IMR-90 (cell line): Measurements from ENCODE around the gene BMPER. TPM values are rescaled to one million over a fixed set of nuclear protein-coding genes. Genes with fewer than 3 reads are reported as not detected.

Experiments used
- ATAC-seq: fragments of 200-7000 bp; cut with Tn5 transposase; 2 replicates; pipeline ENCODE4 v1.9.1; 2020; ENCODE audit warnings: low read depth, mild to moderate bottlenecking, moderate library complexity
- BruUV-seq: library from RNA; stranded (reverse); fragments of 400-500 nt; replicated peaks from 2 replicates; lab custom pipeline; 2021; lab: Mats Ljungman, UMichigan
- CTCF ChIA-PET: fragments of 300-600 bp; formaldehyde crosslinking; extraction: SDS; loops from one replicate; lab custom pipeline; 2021; ENCODE audit warnings: antibody characterized with exemption; lab: Yijun Ruan, JAX
- POLR2A ChIA-PET: fragments of 300-600 bp; sonication (Branson Sonifier 250); formaldehyde crosslinking; loops from one replicate; lab custom pipeline; 2022; ENCODE audit warnings: antibody characterized with exemption; ENCODE audit not compliant: unreplicated experiment; lab: Charles Lee
- DNase-seq: peaks from one replicate; pipeline ENCODE4 v3.0.0; 2013
- H2AFZ ChIP-seq: replicated peaks from 2 replicates; pipeline ENCODE3; 2013; ENCODE audit warnings: low read length, mild to moderate bottlenecking; ENCODE audit not compliant: poor library complexity
- H2AK5ac ChIP-seq: 2 replicates; pipeline ENCODE4 v1.6.1; 2013; ENCODE audit warnings: low read depth, low read length, inconsistent platforms
- H2AK9ac ChIP-seq: replicated peaks from 2 replicates; pipeline ENCODE3; 2013; ENCODE audit warnings: mild to moderate bottlenecking, low read depth, low read length, moderate library complexity; ENCODE audit not compliant: poor library complexity
- H2BK120ac ChIP-seq: 2 replicates; pipeline ENCODE4 v1.6.1; 2013; ENCODE audit warnings: low read depth, low read length, inconsistent platforms
- H2BK15ac ChIP-seq: 3 replicates; pipeline ENCODE4 v1.6.1; 2013; ENCODE audit warnings: low read depth, low read length, inconsistent platforms
- H2BK20ac ChIP-seq: 2 replicates; pipeline ENCODE4 v1.6.1; 2013; ENCODE audit warnings: low read depth, mild to moderate bottlenecking, inconsistent platforms, low read length, moderate library complexity
- H2BK5ac ChIP-seq: 2 replicates; pipeline ENCODE4 v1.6.1; 2013; ENCODE audit warnings: mild to moderate bottlenecking, low read depth, low read length, inconsistent platforms; ENCODE audit not compliant: poor library complexity, severe bottlenecking
- H3K14ac ChIP-seq: replicated peaks from 2 replicates; pipeline ENCODE4 v1.6.1; 2013; ENCODE audit warnings: low read depth, low read length, inconsistent platforms
- H3K18ac ChIP-seq: 2 replicates; pipeline ENCODE4 v1.6.1; 2013; ENCODE audit warnings: low read depth, low read length, control low read depth
- H3K23ac ChIP-seq: 2 replicates; pipeline ENCODE4 v1.6.1; 2013; ENCODE audit warnings: low read depth, low read length, inconsistent platforms
- H3K27ac ChIP-seq: 2 replicates; pipeline ENCODE4 v1.5.1; 2013; ENCODE audit warnings: mild to moderate bottlenecking, control low read depth, low read length; ENCODE audit not compliant: insufficient read depth
- H3K27me3 ChIP-seq: 2 replicates; pipeline ENCODE4 v1.6.1; 2013; ENCODE audit warnings: low read length; ENCODE audit not compliant: control insufficient read depth, insufficient read depth
- H3K36me3 ChIP-seq: 2 replicates; pipeline ENCODE4 v1.6.1; 2013; ENCODE audit warnings: low read length, mixed read lengths; ENCODE audit not compliant: control insufficient read depth, insufficient read depth
- H3K4ac ChIP-seq: 2 replicates; pipeline ENCODE4 v1.6.1; 2013; ENCODE audit warnings: low read depth, low read length, inconsistent platforms
- H3K4me1 ChIP-seq: 2 replicates; pipeline ENCODE4 v1.6.1; 2013; ENCODE audit warnings: low read length, mixed read lengths; ENCODE audit not compliant: control insufficient read depth, insufficient read depth
- H3K4me2 ChIP-seq: 2 replicates; pipeline ENCODE4 v1.6.1; 2013; ENCODE audit warnings: low read depth, mild to moderate bottlenecking, control low read depth, low read length, moderate library complexity
- H3K4me3 ChIP-seq: 2 replicates; pipeline ENCODE4 v1.5.1; 2013; ENCODE audit warnings: low read depth, mild to moderate bottlenecking, control low read depth, low read length, moderate library complexity; ENCODE audit not compliant: insufficient read depth
- H3K56ac ChIP-seq: 2 replicates; pipeline ENCODE4 v1.6.1; 2013; ENCODE audit warnings: low read length, inconsistent platforms; ENCODE audit not compliant: insufficient read depth; ENCODE audit errors: extremely low read depth
- H3K79me1 ChIP-seq, 2 experiments: 2 replicates each; pipeline ENCODE4 v1.6.1; 2013; ENCODE audit warnings: low read length in 2 of 2, inconsistent platforms in 1 of 2, low read depth in 1 of 2
- H3K9ac ChIP-seq: 2 replicates; pipeline ENCODE4 v1.6.1; 2013; ENCODE audit warnings: low read depth, low read length, control low read depth
- H3K9me1 ChIP-seq: 2 replicates; pipeline ENCODE4 v1.6.1; 2013; ENCODE audit warnings: low read length, inconsistent platforms; ENCODE audit not compliant: insufficient read depth
- H3K9me3 ChIP-seq: 2 replicates; pipeline ENCODE4 v1.6.1; 2013; ENCODE audit warnings: low read length; ENCODE audit not compliant: control insufficient read depth, insufficient read depth
- H4K20me1 ChIP-seq: 2 replicates; pipeline ENCODE4 v1.6.1; 2013; ENCODE audit warnings: low read length, inconsistent platforms; ENCODE audit not compliant: insufficient read depth
- H4K5ac ChIP-seq: 2 replicates; pipeline ENCODE4 v1.6.1; 2013; ENCODE audit warnings: mild to moderate bottlenecking, low read depth, low read length, control low read depth
- H4K8ac ChIP-seq, 2 experiments: 2 replicates each; pipeline ENCODE4 v1.6.1; 2013; ENCODE audit warnings: low read depth in 2 of 2, low read length in 2 of 2, control low read depth in 1 of 2, inconsistent platforms in 1 of 2
- H4K91ac ChIP-seq: 2 replicates; pipeline ENCODE4 v1.6.1; 2013; ENCODE audit warnings: low read depth, low read length, inconsistent platforms; ENCODE audit not compliant: insufficient read depth
- BHLHE40 ChIP-seq: fragments of 150-350 bp; IDR thresholded peaks from 2 replicates; pipeline ENCODE4 v1.6.1; 2016; ENCODE audit warnings: mild to moderate bottlenecking, low read depth, low read length
- FOS ChIP-seq: fragments of 150-350 bp; IDR thresholded peaks from 2 replicates; pipeline ENCODE4 v1.6.1; 2016; ENCODE audit warnings: low read depth, low read length
- MAZ ChIP-seq: IDR thresholded peaks from 2 replicates; pipeline ENCODE4 v1.6.1; 2012; ENCODE audit warnings: low read depth, mild to moderate bottlenecking, low read length, improper control_type of control experiment, moderate library complexity, borderline replicate concordance
- POLR2A ChIP-seq: IDR thresholded peaks from 2 replicates; pipeline ENCODE4 v1.6.1; 2012; ENCODE audit warnings: mild to moderate bottlenecking, low read depth, low read length
- RAD21 ChIP-seq: IDR thresholded peaks from 2 replicates; pipeline ENCODE4 v1.6.1; 2012; ENCODE audit warnings: low read length, improper control_type of control experiment
- RCOR1 ChIP-seq: IDR thresholded peaks from 2 replicates; pipeline ENCODE4 v1.6.1; 2012; ENCODE audit warnings: mild to moderate bottlenecking, low read length, improper control_type of control experiment; ENCODE audit not compliant: insufficient replicate concordance
- RFX5 ChIP-seq: IDR thresholded peaks from 2 replicates; pipeline ENCODE4 v1.8.0; 2012; ENCODE audit warnings: low read depth, mild to moderate bottlenecking, low read length, moderate library complexity
- WGBS, 2 experiments: methylation state at CpG; one replicate each; pipeline versions ENCODE4 v1.1.5 to v1.1.7; 2013; ENCODE audit warnings: missing lambda C conversion rate in 2 of 2; ENCODE audit not compliant: insufficient read length in 1 of 2; ENCODE audit errors: extremely low coverage in 2 of 2; 5-methylcytosine and 5-hydroxymethylcytosine counted together
- dilution Hi-C: fragments of 300-500 bp; cut with HindIII; formaldehyde crosslinking; loops from one replicate; pipeline ENCODE4 v1.14.3; 2018; ENCODE audit warnings: low sequenced_read_pairs; ENCODE audit not compliant: unreplicated experiment
- in situ Hi-C: fragments of 300-500 bp; cut with MboI; formaldehyde crosslinking; loops from 3 replicates; pipeline ENCODE4 v1.14.3; 2019; ENCODE audit warnings: low sequenced_read_pairs, inconsistent platforms, mixed read lengths
- intact Hi-C: fragments of 100-400 bp; cut with micrococcal nuclease; formaldehyde crosslinking; loops from 2 replicates; pipeline ENCODE4 v1.10.0; 2022
- polyA plus RNA-seq, 3 experiments: library from polyadenylated mRNA; depleted of rRNA; stranded (reverse); fragments of >200 nt; gene quantifications; 2 replicates each; pipeline ENCODE4 v1.2.3, GENCODE V29; 2012; ENCODE audit warnings: low replicate concordance in 1 of 3
- total RNA-seq: library from RNA; depleted of rRNA; stranded (reverse); fragments of >200 nt; gene quantifications from 2 replicates; pipeline ENCODE4 v1.2.3, GENCODE V29; 2012
- TF ChIP-seq, protein P1 (sequence below): fragments of 150-350 bp; IDR thresholded peaks from 2 replicates; pipeline ENCODE4 v1.6.1; 2017; ENCODE audit warnings: mild to moderate bottlenecking, antibody characterized with exemption, low read length, low read depth

Gene BMPER
- total and polyA plus RNA-seq, 2 of the 4 experiments (the other 2 are of a cell fraction) = 6.2 to 7.9 TPM

DNA sequence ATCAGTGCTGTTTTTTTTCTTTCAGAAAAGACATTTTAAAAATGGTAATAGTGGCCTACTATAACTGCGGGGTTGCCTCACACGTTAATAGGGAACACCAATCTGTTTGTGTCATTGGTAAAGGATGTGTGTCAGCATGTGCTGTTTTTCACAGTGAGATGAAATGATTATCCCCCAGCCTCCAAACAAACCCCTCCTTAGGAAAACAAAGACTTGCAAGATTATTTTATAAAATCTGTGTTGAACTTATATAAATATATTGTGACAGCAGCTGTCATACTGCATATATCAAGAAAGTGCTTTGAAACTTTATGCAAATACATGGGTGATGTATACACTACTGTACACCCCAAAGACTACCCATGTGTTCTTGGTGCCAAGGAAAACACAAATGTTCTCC lies 125.8 kb downstream of the BMPER start:
- TF ChIP-seq POLR2A (no peak), MAZ (no peak), BHLHE40 (no peak), RCOR1 (no peak), FOS (no peak), RFX5 (no peak), RAD21 (no peak)
- TF ChIP-seq, protein P1, sequence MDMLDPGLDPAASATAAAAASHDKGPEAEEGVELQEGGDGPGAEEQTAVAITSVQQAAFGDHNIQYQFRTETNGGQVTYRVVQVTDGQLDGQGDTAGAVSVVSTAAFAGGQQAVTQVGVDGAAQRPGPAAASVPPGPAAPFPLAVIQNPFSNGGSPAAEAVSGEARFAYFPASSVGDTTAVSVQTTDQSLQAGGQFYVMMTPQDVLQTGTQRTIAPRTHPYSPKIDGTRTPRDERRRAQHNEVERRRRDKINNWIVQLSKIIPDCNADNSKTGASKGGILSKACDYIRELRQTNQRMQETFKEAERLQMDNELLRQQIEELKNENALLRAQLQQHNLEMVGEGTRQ = no peak
- H3K9ac ChIP-seq = no peak overlapping the region
- H3K4me2 ChIP-seq = no peak overlapping the region
- H2BK20ac ChIP-seq = no peak overlapping the region
- ChIA-PET POLR2A (no interaction called here), CTCF (no interaction called here)
- intact Hi-C loops = no loop called here
- no peak overlapping the region for H4K91ac ChIP-seq
- H3K27me3 ChIP-seq = no peaks in the 10 kb centered on the region
- dilution Hi-C loops = no loop called here
- no CpG with 5 or more reads among the region's 2 CpGs for WGBS, 2 experiments
- no peak overlapping the region for H3K4ac ChIP-seq
- no peak for DNase-seq
- no peaks in the 10 kb centered on the region for H4K20me1 ChIP-seq
- no peak overlapping the region for H4K5ac ChIP-seq
- no peak overlapping the region for H3K4me3 ChIP-seq
- H3K18ac ChIP-seq = no peak overlapping the region
- no peak overlapping the region for H2BK5ac ChIP-seq
- in situ Hi-C loops = no loop called here
- H2BK120ac ChIP-seq = no peak overlapping the region
- H3K27ac ChIP-seq = no peak overlapping the region
- no peak for ATAC-seq
- no peak overlapping the region for H2BK15ac ChIP-seq
- H2AK5ac ChIP-seq = no peak overlapping the region; the same call in 1 of the 2 replicates
- no peak overlapping the region for H4K8ac ChIP-seq
- no peak overlapping the region for H3K23ac ChIP-seq
- no peaks in the 10 kb centered on the region for H3K36me3 ChIP-seq
- no peak overlapping the region for H3K56ac ChIP-seq
- H2AK9ac ChIP-seq = no peak overlapping the region
- no peak overlapping the region for H2AFZ ChIP-seq
- no peaks in the 10 kb centered on the region for H3K9me3 ChIP-seq
- peaks cover 6% of the 10 kb centered on the region for H3K4me1 ChIP-seq
- no TSS peak for BruUV-seq
- H3K79me1 ChIP-seq = no peaks in the 10 kb centered on the region
- no peak overlapping the region for H3K14ac ChIP-seq
- H3K9me1 ChIP-seq = no peaks in the 10 kb centered on the region
